Stimulated activated CD8-positive, alpha-beta memory T cell treated with anti-CD3 and anti-CD28 coated beads, Interleukin-7, amount 100 ng/mL, for 4 hours (primary cell): ENCODE measurements around the gene ZNF598.

Experiments
- DNase-seq, 2 donors: peaks; one replicate each; pipeline ENCODE4 v3.0.0-alpha.2; 2020; ENCODE audit warnings: low read depth in 2 of 2

ZNF598 gene

GRCh38 chr16:1991948-1992703 lies 17.5 kb downstream of the ZNF598 start:
- peak; percentile 97 for DNase-seq

- DNase-seq = no peak
These were observed 18.1 kb downstream of the ZNF598 start for GRCh38 chr16:1991588-1991947.

- DNase-seq = peak in 1 of 2 donors; percentile 47
These were observed 18.5 kb downstream of the ZNF598 start for GRCh38 chr16:1991135-1991551.

GRCh38 chr16:1990351-1991134 lies 19.1 kb downstream of the ZNF598 start:
- no peak for DNase-seq

GRCh38 chr16:1990101-1990350 lies 19.6 kb downstream of the ZNF598 start:
- no peak for DNase-seq

- no peak for DNase-seq
These were observed 20.2 kb downstream of the ZNF598 start, which contains the start of gene SYNGR3 for GRCh38 chr16:1989209-1990100. TSS of gene SYNGR3 (plus strand) at chr16:1989970. CDS start at chr16:1990103, 133 bp downstream.

GRCh38 chr16:1987198-1987597 lies 22.4 kb downstream of the ZNF598 start:
- DNase-seq = no peak

- no peak for DNase-seq
These were observed 24.0 kb downstream of the ZNF598 start for GRCh38 chr16:1985466-1986150.

GRCh38 chr16:1984347-1985225 lies 25.0 kb downstream of the ZNF598 start:
- DNase-seq = no peak

- peak in 1 of 2 donors; percentile 65 for DNase-seq
These were observed 25.9 kb downstream of the ZNF598 start, which contains the start of gene GFER for GRCh38 chr16:1983544-1984346. TSS of gene GFER (plus strand) at chr16:1984193. CDS start at chr16:1984219, 26 bp downstream.

- no peak for DNase-seq
These were observed 26.6 kb downstream of the ZNF598 start for GRCh38 chr16:1982991-1983543.

GRCh38 chr16:1982013-1982433 lies 27.6 kb downstream of the ZNF598 start:
- DNase-seq = no peak

GRCh38 chr16:1981398-1981836 lies 28.2 kb downstream of the ZNF598 start, which contains the start of gene NOXO1:
TSS of gene NOXO1 (minus strand) at chr16:1981469. CDS start at chr16:1981179, 290 bp downstream.
- DNase-seq = no peak

- no peak for DNase-seq
These were observed 28.9 kb downstream of the ZNF598 start for GRCh38 chr16:1980770-1981087.

- no peak for DNase-seq
These were observed 29.4 kb downstream of the ZNF598 start for GRCh38 chr16:1980030-1980769.

- peak in 1 of 2 donors; percentile 49 for DNase-seq
These were observed 30.2 kb downstream of the ZNF598 start for GRCh38 chr16:1979271-1980029.

- DNase-seq = no peak
These were observed 31.0 kb downstream of the ZNF598 start for GRCh38 chr16:1978476-1979120.
